ENCODE data around the gene LGMN.
"Not testable (repeated sequence)": the region's sequence is repeated elsewhere in the genome, so short reads cannot be mapped to it uniquely, and the experiment has no call there.

Gene LGMN

GRCh38 chr14:92760524-92760805 is 12.0 kb upstream of the LGMN start:
- DNase-seq (ENCODE audit: low spot score), result no peak

GRCh38 chr14:92759679-92760523 is 11.5 kb upstream of the LGMN start:
- DNase-seq (ENCODE audit: low spot score), result no peak

GRCh38 chr14:92759300-92759678 is 10.9 kb upstream of the LGMN start:
- DNase-seq (ENCODE audit: low spot score), result no peak

- DNase-seq (ENCODE audit: low spot score), result no peak
Observed at GRCh38 chr14:92756446-92756845, 8.0 kb upstream of the LGMN start.

- DNase-seq (ENCODE audit: low spot score), result no peak
Observed at GRCh38 chr14:92755495-92755894, 7.1 kb upstream of the LGMN start.

- no peak for DNase-seq (ENCODE audit: low spot score)
Observed at GRCh38 chr14:92754966-92755365, 6.5 kb upstream of the LGMN start.

GRCh38 chr14:92753250-92753649 is 4.8 kb upstream of the LGMN start:
- DNase-seq (ENCODE audit: low spot score), result no peak

GRCh38 chr14:92751819-92752218 is 3.4 kb upstream of the LGMN start:
- no peak for DNase-seq (ENCODE audit: low spot score)

- no peak for DNase-seq (ENCODE audit: low spot score)
Observed at GRCh38 chr14:92750994-92751400, 2.6 kb upstream of the LGMN start.

GRCh38 chr14:92750222-92750728 is 1.8 kb upstream of the LGMN start:
- DNase-seq (ENCODE audit: low spot score), result not testable (repeated sequence)

GRCh38 chr14:92747701-92748258 is 647 bp downstream of the LGMN start:
- no peak for DNase-seq (ENCODE audit: low spot score)

- DNase-seq (ENCODE audit: low spot score), result no peak
Observed at GRCh38 chr14:92744198-92744597, 4.2 kb downstream of the LGMN start.

- DNase-seq (ENCODE audit: low spot score), result no peak
Observed at GRCh38 chr14:92740440-92740839, 8.0 kb downstream of the LGMN start.

- no peak for DNase-seq (ENCODE audit: low spot score)
Observed at GRCh38 chr14:92737619-92738188, 10.7 kb downstream of the LGMN start.

- no peak for DNase-seq (ENCODE audit: low spot score)
Observed at GRCh38 chr14:92737206-92737605, 11.2 kb downstream of the LGMN start.

- DNase-seq (ENCODE audit: low spot score), result no peak
Observed at GRCh38 chr14:92735344-92735743, 13.1 kb downstream of the LGMN start.

GRCh38 chr14:92734618-92735017 is 13.8 kb downstream of the LGMN start:
- DNase-seq (ENCODE audit: low spot score), result no peak

GRCh38 chr14:92733007-92733406 is 15.4 kb downstream of the LGMN start:
- DNase-seq (ENCODE audit: low spot score), result no peak

GRCh38 chr14:92731622-92732115 is 16.8 kb downstream of the LGMN start:
- no peak for DNase-seq (ENCODE audit: low spot score)

- peak; percentile 84 for DNase-seq (ENCODE audit: low spot score)
Observed at GRCh38 chr14:92729634-92730358, 18.6 kb downstream of the LGMN start.

GRCh38 chr14:92728759-92729364 is 19.6 kb downstream of the LGMN start:
- peak; percentile 84 for DNase-seq (ENCODE audit: low spot score)

GRCh38 chr14:92726933-92727262 is 21.5 kb downstream of the LGMN start:
- DNase-seq (ENCODE audit: low spot score), result no peak

All from activated CD4-positive, alpha-beta T cell treated with anti-CD3 and anti-CD28 coated beads, Interleukin-2, Interleukin-4, amounts not matched to agents 100 ng/mL and 50 ng/mL, durations not matched to agents 16 hours and 8 hours (primary cell).